UCSD-AML1 (cell line): ENCODE data around the gene ASTL.

ENCODE experiments used
- DNase-seq: peaks from one replicate; lab custom pipeline; 2025; ENCODE audit not compliant: unreplicated experiment; lab: John Stamatoyannopoulos, UW

ASTL gene

DNA sequence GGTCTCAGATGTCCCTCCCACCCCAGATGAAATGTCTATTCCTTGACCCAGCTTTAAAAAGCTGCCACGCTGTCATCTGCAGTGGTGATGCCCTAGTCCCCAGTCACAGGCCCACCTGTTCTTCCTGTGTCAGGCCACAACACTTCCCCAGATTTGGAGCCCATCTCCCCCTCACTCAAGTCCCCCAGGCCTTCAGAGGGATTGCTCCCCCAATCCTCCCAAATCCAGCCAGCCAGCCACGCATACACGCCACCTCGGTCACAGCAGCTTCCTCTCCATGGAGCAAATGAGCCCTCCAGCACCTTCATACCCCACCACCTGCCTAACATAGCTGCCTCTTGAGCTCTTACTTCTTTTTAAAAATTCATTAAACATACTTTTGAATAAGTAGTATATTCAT is 7.8 kb downstream of the ASTL start:
- no peak for DNase-seq

DNA sequence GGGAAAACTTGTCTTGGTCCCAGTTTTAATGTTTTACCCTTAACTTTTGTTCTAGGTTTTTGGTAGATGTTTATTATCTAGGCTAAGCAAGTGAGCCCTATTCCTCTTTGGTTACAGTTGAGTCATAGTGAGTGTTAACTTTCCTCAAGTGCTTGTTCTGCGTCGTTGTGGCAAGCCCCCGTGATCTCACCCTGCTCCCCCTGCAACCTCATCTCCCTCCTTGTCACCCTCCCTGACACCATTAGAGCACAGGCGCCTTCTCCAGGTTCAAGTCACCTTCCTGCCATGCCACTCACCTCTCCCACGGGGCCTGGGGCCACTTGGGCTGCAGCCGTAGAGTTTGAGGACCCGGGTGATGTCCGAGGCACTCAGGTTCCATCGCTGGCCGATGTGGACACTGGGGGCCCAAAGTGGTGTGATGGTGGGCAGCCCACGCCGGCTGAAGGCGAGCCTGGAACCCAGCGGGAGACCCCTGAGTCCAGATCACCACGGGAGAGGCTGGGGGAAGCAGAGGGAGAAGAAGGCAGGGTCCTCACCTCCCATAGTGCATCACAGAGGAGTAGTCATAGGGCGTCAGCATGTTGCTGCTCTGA is 8.7 kb downstream of the ASTL start:
- DNase-seq: no peak

DNA sequence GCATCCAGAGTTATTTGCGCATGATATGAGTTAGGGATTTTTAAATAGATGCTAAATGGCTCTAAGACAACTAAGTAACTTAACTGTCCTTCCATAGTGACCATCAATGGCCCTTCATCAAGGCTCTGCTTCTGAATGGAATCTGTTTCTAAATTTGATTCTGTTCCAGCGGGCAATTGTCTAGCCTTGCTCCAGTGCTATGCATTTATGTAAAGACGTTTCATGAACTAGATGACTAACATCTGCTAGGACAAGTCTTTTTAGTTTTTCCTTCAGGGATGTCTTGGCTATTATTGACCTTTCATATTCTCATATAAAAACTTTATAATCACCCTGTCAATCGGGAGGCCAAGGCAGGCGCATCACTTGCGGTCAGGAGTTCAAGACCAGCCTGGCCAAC is 9.8 kb downstream of the ASTL start:
- no peak for DNase-seq

DNA sequence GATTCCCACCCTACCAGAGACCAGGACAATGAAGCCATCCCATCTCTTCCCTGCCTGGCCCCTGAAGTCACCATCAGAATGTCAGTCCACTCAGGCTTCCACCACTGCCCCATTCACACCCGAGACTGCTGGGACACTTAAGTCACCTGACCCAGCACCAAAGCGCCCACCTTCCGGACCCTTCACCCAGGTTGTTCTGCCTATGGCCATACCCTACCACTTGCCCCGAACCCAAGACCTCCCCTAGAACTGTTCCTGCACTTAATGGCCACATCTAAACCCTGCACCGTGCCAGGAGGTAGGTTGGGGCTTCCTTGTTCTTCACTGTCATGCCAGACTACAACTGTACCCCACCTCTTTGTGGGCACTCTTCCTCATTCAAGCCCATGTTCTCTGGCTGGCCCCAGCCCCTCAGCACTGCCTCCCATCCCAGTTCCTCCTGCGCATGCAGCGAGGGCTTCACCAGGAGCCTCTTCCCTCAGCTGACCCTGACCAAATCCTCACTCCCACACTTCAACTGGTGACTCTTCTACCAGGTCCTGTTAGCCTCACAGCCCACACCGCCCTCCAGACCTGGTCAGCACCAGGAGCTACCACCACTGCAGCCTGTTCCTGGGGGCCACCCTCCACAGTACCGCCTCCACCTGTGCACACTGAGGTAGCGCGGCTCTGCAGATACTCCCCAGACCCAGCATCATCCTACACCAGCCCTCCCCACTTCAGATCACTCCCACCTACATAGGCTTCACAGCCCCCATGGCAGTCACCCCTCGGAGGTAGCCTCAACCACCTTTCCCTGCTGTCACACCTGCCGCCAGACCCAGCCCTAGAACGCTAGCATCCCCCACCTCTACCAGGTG is 13.7 kb downstream of the ASTL start:
- no peak for DNase-seq

DNA sequence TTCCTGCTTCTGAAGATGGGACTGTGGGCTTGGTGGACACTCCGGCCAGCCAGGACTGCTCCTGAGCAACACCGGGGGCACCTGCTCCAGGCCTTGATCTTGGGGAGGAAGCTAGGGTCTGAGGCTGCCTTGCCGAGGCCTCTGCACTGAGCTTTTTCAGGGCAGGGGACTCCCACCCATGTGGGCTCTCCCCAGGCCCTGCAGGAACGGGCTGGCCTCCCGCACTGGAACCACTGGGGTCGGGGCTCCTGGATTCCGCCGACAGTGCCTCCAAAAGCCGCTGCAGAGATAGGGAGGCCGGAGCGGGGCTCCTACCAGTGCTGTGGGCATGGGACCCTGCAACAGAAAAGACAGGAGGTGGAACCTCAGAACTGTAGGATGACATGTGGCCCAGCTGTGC is 14.4 kb downstream of the ASTL start:
- DNase-seq: no peak

DNA sequence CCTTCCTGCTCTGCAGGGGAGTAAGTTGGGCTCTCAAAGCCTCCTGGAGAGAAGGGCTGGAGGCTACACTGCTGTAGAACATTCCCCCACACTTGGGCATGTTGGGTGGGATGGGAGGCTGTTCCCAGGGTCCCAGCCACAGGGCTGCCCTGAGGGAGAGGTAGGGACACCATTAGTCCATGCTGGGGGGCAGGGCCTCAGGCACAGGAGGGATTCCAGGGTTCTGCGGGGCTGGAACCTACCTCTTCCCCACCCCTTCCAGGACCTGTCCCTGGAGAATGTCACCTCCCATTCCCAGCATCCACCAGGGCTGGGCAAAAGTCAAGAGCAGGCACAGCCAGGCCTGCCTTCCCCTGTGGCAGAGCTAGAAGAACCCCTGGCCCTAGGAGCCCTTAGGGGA is 15.0 kb downstream of the ASTL start:
- DNase-seq: no peak

DNA sequence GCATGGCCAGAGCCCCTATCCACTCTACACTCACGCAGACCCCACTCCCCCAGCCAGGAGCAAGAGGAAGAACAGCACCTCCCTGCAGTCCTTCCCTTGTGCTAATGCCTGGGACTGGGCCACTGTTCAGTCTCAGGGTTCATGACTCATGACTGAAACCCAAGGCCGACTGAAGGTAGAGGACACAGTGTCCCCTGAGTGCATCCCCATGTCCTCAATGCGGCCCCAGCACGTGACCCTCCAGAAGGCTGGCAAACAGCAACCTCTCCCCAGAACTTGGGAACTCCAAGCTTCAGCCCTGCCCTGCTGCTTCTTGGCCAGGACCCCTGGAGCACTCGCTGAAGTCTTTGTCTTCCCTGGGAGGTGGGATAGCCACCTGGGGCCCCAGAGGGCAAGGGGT is 15.9 kb downstream of the ASTL start:
- DNase-seq: no peak

DNA sequence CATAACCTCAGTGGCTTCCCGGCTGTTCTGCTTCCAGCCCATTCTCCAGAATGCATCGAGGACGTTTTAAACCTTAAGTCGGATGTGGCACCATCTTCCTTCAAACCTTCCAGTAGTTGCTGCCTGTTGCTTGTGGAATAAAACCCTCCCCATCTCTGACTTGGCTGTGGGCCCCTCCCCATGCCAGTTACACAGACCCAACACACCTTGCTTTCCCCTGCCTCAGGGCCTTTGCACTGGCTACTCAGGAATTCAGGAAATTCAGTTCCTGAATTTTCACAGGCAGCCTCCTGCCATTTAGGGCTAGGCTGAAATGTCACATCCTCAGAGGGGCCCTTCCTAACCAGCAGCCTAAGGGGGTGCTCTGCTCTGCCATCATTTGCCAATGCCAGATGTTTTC is 16.9 kb downstream of the ASTL start:
- no peak for DNase-seq

DNA sequence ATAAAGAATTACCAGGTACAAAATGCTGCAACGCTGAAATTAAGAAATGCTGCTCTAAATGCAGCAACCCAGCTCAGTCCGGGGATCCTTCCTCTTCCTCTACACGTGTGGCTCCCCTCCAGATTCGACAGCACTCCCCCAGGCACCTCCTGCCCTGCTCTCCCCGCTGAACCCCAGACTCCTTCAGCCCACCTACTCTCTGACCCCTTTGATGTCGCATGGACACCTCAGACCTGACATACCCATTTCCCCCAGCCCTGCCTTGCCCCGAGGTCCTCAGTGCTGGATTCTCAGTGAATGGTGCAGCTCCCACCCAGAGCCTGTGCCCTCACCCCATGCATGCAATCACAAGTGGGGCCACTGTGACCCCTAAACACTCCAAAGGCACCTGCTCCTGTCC is 17.3 kb downstream of the ASTL start:
- no peak for DNase-seq

DNA sequence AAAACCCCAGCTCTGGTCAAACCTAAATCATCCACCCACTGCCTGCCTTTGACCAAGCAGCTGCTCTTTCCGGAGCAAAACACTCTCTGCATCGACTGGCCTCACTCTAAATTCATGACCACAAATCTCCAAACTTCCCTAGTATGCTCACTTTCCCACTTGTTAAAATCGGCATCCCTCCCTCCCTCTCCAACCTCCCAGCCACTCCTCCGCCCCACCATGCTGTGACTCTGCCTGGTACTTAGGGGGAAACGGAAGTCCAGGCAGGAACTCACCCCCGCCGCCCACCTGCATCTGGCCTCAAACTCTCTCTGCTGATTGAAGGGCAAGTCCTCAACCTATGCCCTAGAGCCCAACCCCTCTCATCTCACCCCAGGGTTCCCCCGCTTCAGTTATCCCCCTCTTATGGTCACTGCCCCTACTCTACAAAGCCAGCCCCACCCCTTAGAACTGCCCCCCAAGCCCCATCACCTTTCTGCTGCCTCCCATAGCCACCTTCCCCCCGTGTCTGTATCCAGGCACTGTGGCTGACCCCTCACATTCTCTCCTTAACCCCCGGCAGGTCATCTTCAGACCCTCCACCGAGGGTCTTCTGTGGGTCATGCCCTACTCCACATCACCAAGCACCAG is 18.1 kb downstream of the ASTL start:
- no peak for DNase-seq

DNA sequence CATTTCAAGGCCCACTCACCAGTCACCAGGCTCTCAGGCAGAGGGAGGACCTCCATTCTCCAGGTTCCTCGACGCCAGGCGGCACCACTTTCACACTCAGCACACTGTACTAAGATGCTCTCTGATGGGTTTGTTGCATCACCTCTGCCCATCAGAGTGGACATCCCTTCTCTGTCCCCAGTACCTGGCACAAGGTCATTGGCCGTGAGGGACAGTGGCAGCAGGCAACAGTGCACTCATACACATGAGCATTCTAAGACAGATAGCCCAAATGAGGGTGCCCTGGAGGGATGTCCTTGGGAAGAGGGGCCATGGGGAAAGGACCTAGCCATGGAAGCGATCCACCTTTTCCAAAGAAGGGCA is 18.9 kb downstream of the ASTL start:
- DNase-seq: no peak

DNA sequence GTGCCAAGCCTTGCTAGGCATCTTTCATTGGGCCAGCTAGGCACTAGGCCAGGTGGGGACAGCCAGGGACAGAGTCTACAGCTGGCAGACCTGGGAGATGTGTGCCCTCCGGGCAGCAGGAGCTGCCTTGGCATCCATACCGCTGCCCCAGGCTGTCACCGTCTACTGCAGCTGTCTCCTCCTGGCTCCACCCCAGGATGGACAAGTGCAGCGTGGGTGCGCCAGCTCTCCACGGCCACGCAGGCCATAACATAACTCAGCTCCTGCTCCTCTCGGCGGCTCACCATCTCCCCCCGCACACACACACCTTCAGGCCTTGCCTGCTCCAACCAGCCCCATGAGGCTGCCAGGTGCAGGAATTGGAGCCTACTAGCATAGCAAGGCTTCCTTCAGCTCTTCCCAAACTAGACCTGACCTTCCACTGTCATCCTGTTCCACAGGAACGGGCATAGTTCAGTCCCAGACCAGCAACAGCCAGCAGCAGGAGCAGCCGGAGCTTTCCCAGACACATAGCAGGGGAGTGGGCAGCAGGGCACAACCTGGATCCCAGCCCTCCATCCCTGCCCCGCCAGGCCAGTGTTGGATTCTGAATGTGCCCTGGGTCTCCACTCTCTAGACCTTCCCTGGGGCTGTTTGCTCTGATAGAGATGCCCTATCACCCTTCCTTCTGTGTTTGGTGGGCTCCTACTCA is 19.5 kb downstream of the ASTL start:
- DNase-seq: no peak

DNA sequence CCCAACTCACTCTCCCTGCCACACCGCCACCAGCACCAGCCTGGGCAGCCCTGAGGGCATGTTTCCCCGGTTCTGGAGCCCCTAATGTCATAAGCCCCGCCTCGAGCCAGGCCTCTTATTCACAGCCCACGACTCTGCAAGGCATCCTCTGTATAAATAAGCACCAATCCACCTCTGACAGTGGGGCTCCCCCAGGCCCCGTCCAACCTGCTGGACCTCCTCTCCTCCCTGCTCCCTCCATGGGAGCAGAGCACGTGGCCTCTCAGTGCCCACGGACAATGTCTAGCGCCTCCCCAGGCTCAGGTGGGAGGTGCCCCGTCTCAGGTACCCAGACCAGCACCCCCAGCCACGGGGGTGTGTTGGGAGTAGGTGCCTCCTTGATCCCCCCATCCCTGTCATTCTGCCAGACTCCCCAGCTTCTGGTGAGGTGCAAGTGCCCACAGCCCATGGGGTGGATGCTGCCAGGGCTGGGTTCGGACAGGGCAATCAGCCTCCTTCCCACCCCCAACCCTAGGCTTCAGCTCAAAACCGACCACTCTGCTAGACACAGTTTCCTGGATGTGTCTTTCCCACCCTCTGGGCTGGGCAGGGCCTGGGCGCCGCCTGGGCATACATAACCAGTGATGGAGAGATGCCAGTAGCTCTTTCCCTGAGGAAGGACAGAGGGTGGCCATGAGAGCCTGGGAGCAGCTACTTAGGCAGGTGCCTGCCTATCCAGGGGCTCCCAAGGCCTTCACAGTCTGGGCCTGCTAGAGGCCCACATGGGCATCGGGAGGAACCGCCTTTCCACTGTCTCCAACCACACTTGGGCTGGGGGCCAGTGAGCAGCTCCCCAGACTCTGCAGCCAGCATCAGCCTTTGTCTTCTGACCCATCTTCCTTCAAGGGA is 20.4 kb downstream of the ASTL start:
- no peak for DNase-seq

DNA sequence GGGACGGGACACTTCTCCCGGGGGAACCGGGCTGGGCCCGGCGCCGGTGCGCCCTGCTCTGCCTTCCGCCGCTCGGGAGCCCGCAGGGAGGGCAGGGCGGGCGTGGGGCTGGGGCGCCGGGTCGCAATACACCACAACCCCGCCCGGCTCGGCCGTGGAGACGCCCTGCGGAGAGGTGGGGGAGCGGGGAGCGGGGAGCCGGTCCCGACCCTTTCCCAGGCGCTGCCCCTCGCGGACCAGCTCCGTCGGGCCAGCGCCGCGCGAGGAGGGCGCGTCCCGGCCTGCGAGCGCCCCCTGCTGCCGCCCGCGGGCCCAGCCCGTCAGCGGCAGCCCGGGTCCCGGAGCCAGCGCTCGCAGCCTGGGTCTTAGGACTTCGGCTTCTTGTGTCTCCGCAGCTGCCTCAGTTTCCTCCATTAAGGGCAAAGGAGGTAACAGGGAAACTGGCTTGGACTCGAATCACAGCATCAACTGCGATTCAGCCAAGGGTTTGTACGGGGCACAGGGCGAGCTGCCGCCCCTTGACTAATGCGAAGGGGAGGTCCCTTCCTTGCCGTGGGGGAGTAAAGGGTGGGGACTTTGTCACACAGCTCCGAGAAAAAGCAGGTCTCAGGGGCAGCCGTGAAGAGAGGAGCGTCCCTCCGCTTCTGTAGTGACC is 21.3 kb downstream of the ASTL start:
- DNase-seq: peak; percentile 64

DNA sequence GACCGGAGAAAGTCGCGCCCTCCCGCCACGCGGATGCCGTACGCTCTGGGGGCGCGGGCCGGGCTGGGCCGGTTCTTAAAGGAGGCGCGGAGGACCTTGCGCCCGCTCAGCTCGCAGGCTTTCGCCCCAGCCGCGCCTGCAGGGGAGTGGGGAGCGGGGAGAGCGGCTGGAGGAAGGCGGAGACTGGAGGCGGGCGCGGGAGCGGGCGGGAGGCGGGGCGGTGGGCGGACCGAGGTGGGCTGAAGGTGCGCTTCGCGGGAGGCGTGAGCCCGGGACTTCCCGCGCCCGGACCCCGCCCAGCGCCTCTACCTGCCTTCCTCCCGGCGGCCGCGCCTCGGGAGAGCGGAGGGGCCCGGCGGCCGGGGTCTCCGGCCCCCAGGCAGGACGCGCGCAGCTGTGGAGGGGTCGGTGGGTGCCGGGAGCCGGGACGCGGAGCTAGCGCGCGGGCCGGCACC is 21.9 kb downstream of the ASTL start, which contains the start of gene ADRA2B:
Gene ADRA2B, minus strand, starts transcription at position 148 of the 455 bp plus-strand sequence. CDS start 422 bp downstream, outside the sequence.
- no peak for DNase-seq

DNA sequence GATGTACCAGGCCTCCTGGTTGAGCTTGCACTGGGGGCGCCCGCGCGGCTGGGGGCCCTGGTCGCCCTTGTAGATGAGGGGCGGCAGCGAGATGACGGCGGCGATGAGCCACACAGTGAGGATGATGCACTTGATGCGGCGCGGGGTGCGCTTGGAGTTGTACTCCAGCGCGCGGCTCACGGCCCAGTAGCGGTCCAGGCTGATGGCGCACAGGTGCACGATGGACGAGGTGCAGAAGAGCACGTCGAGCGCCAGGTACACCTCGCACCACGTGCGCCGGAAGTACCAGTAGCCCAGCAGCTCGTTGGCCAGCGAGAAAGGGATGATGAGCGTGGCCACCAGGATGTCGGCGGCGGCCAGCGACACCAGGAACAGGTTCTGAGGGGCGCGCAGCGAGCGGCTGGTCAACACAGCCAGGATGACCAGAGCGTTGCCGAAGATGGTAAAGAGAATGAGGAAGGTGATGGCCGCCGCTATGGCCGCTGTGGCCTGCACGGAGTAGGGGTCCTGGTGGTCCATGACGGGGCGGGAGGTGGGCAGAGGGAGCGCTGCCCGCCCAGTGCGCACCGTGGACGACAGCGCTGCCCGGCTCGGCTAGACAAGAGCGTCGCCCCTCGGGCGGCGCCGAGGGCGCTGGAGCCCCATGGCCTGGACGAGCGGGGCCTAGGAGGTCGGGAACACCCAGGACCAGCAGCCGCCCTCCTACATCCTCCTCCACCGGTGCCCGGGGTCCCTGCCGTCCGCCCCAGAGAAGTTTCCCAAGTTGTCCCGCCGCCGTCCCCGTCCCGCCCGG is 22.5 kb downstream of the ASTL start:
- no peak for DNase-seq

DNA sequence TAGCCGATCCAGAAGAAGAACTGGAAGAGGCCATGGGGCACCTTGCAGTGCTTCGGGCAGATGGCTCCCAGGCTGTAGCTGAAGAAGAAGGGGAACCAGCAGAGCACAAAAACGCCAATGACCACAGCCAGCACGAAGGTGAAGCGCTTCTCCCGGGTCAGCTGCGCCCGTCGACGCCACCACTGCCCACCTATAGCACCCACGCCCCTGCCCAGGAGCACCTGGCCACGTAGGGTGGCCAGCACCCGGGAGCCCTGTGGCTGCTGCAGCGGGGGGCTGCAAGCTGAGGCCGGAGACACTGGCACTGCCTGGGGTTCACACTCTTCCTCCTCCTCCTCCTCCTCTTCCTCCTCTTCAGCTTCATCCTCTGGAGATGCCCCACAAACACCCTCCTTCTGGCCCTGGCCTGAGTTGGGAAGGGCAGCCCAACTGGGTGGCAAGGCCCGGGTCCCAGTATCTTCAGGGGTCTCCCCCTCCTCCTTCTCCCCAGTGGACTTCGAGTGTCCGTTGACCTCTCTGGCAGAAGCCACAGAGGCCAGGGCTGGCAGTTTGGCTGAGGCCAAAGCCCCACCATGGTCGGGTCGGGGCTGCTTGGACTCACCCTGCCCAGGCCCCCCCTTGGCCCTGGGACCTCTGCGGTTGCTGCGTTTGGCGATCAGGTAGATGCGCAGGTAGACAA is 23.3 kb downstream of the ASTL start:
- no peak for DNase-seq

DNA sequence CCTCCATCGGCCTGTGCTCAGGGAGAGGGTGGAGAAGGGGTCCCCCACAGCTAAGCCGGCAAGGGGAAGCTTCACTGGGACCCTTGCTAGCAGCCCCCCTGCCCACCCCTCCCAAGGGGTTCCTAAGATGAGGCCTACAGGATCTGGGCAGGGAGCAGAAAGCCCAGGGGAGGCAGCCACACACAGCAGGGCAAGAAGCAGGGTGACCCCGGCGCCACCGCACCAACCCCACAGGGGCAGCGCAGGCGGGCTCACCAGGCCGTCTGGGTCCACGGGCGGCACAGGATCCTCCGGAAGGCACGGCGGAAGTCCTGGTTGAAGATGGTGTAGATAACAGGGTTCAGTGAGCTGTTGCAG is 23.8 kb downstream of the ASTL start:
- no peak for DNase-seq

DNA sequence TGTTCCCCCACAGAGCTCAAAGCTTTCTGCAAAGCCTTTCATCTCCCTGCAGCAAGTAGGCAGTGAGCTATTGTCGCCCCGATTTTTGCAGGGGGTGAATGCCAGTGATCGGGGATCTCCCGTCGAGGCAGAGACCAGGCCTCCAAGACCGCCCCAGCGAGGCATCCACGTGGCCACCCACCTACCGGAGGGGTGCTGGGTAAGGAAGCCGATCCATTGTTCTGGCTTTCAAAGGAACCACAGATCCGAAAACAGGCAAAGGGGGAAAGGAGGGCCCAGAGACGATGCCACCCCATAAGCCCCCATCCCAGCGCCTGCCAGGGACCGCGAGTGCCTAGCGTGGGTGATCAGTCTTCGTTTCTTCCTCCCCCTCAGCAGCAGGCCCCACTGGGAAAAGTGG is 24.4 kb downstream of the ASTL start:
- no peak for DNase-seq
